ENCODE results near the gene EIF5AL1.
"Not testable (repeated sequence)": the region's sequence is repeated elsewhere in the genome, so short reads cannot be mapped to it uniquely, and the experiment has no call there.

Gene EIF5AL1

GRCh38 chr10:79511891-79512583 lies at the start of gene EIF5AL1:
EIF5AL1 (plus strand) TSS chr10:79512533; CDS start chr10:79512650, 117 bp downstream.
- DNase-seq (ENCODE audit: low spot score); in situ Hi-C loops (cut with MboI; ENCODE audit: low sequenced_read_pairs, unreplicated experiment): not testable (repeated sequence)

- in situ Hi-C loops (cut with MboI; ENCODE audit: low sequenced_read_pairs, unreplicated experiment), result loop anchor here (10.0 kb wide), 1 partner anchor 59 kb away; no protein-coding TSS in a partner anchor
- no peak for TF ChIP-seq CTCF (IDR thresholded peaks at IDR 0.05; ENCODE audit: borderline replicate concordance, control extremely low read depth, extremely low read depth, insufficient read depth, missing control alignments)
- DNase-seq (ENCODE audit: low spot score), result no peak
Observed at GRCh38 chr10:79463578-79464496, 48.5 kb upstream of the EIF5AL1 start.

GRCh38 chr10:79465341-79465740 lies 47.0 kb upstream of the EIF5AL1 start:
- no peak for TF ChIP-seq CTCF (IDR thresholded peaks at IDR 0.05; ENCODE audit: borderline replicate concordance, control extremely low read depth, extremely low read depth, insufficient read depth, missing control alignments)
- in situ Hi-C loops (cut with MboI; ENCODE audit: low sequenced_read_pairs, unreplicated experiment), result loop anchor here (10.0 kb wide), 1 partner anchor 61 kb away; no protein-coding TSS in a partner anchor
- no peak for DNase-seq (ENCODE audit: low spot score)

GRCh38 chr10:79468015-79468560 lies 44.2 kb upstream of the EIF5AL1 start:
- no peak for TF ChIP-seq CTCF (IDR thresholded peaks at IDR 0.05; ENCODE audit: borderline replicate concordance, control extremely low read depth, extremely low read depth, insufficient read depth, missing control alignments)
- in situ Hi-C loops (cut with MboI; ENCODE audit: low sequenced_read_pairs, unreplicated experiment), result loop anchor here (10.0 kb wide), 1 partner anchor 63 kb away; no protein-coding TSS in a partner anchor
- no peak for DNase-seq (ENCODE audit: low spot score)

- DNase-seq (ENCODE audit: low spot score), result no peak
- TF ChIP-seq CTCF (IDR thresholded peaks at IDR 0.05; ENCODE audit: borderline replicate concordance, control extremely low read depth, extremely low read depth, insufficient read depth, missing control alignments), result no peak
- in situ Hi-C loops (cut with MboI; ENCODE audit: low sequenced_read_pairs, unreplicated experiment), result loop anchor here (10.0 kb wide), 1 partner anchor 64 kb away; no protein-coding TSS in a partner anchor
Observed at GRCh38 chr10:79468841-79469585, 43.3 kb upstream of the EIF5AL1 start.

GRCh38 chr10:79470096-79470495 lies 42.2 kb upstream of the EIF5AL1 start:
- no peak for TF ChIP-seq CTCF (IDR thresholded peaks at IDR 0.05; ENCODE audit: borderline replicate concordance, control extremely low read depth, extremely low read depth, insufficient read depth, missing control alignments)
- no peak for DNase-seq (ENCODE audit: low spot score)
- in situ Hi-C loops (cut with MboI; ENCODE audit: low sequenced_read_pairs, unreplicated experiment), result no loop called here

All from GM13976 (cell line).